Measurements from ENCODE around the gene DSC1.

DNA sequence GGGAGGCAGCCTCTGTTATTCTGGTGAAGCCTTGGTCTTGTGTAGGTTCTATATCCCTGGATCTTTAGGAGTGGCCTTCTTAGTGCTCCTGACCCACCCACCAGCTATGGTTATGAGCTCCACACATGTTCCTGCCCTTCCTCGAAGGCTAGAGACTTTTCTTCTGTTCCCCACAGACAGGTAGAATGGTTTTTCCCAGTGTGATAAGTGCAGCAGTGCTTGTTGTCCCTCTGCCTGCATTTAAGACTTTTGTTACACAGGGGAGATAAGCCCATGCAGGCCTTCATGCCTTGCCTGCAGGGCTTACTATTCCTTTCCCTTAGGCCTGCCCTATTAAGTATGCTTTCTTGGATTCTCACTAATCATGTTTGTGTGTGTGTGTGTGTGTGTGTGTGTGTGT is 48.4 kb upstream of the DSC1 start:
- TF ChIP-seq POLR2A (IDR thresholded peaks at IDR 0.05) (no peak), EP300 (IDR thresholded peaks at IDR 0.05) (no peak)
- TF ChIP-seq, protein P1, sequence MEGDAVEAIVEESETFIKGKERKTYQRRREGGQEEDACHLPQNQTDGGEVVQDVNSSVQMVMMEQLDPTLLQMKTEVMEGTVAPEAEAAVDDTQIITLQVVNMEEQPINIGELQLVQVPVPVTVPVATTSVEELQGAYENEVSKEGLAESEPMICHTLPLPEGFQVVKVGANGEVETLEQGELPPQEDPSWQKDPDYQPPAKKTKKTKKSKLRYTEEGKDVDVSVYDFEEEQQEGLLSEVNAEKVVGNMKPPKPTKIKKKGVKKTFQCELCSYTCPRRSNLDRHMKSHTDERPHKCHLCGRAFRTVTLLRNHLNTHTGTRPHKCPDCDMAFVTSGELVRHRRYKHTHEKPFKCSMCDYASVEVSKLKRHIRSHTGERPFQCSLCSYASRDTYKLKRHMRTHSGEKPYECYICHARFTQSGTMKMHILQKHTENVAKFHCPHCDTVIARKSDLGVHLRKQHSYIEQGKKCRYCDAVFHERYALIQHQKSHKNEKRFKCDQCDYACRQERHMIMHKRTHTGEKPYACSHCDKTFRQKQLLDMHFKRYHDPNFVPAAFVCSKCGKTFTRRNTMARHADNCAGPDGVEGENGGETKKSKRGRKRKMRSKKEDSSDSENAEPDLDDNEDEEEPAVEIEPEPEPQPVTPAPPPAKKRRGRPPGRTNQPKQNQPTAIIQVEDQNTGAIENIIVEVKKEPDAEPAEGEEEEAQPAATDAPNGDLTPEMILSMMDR (IDR thresholded peaks at IDR 0.05), result no peak
